NOMO-1 (cell line): ENCODE data around the gene CCDC86.

Experiments
- DNase-seq, 2 experiments: peaks; one replicate each; lab custom pipeline; 2025; ENCODE audit not compliant: unreplicated experiment in 2 of 2; lab: John Stamatoyannopoulos, UW

CCDC86 gene

GRCh38 chr11:60867871-60868681 is 26.2 kb downstream of the CCDC86 start:
- no peak for DNase-seq

- DNase-seq = no peak
Observed at GRCh38 chr11:60868682-60869450, 27.0 kb downstream of the CCDC86 start.

GRCh38 chr11:60869451-60869825 is 27.5 kb downstream of the CCDC86 start:
- DNase-seq = no peak

GRCh38 chr11:60870276-60870675 is 28.4 kb downstream of the CCDC86 start:
- DNase-seq = no peak

GRCh38 chr11:60870733-60871377 is 28.9 kb downstream of the CCDC86 start:
- DNase-seq = no peak

GRCh38 chr11:60871378-60872061 is 29.6 kb downstream of the CCDC86 start:
- DNase-seq = no peak

- DNase-seq = no peak
Observed at GRCh38 chr11:60872124-60872960, 30.4 kb downstream of the CCDC86 start.

GRCh38 chr11:60872961-60873524 is 31.1 kb downstream of the CCDC86 start:
- no peak for DNase-seq

- no peak for DNase-seq
Observed at GRCh38 chr11:60873533-60873932, 31.6 kb downstream of the CCDC86 start.

- no peak for DNase-seq
Observed at GRCh38 chr11:60874421-60875365, 32.8 kb downstream of the CCDC86 start.

GRCh38 chr11:60875366-60876167 is 33.7 kb downstream of the CCDC86 start:
- no peak for DNase-seq

GRCh38 chr11:60876168-60876485 is 34.2 kb downstream of the CCDC86 start:
- no peak for DNase-seq

GRCh38 chr11:60878245-60879101 is 36.6 kb downstream of the CCDC86 start:
- no peak for DNase-seq

- DNase-seq = no peak
Observed at GRCh38 chr11:60879104-60879503, 37.2 kb downstream of the CCDC86 start.

- no peak for DNase-seq
Observed at GRCh38 chr11:60879971-60880588, 38.2 kb downstream of the CCDC86 start.

GRCh38 chr11:60880643-60881282 is 38.9 kb downstream of the CCDC86 start:
- no peak for DNase-seq
